Tibial artery (tissue), 4 donors: ENCODE measurements around the gene SIGLEC7.

Experiments used
- DNase-seq, 2 donors: peaks; one replicate each; pipeline ENCODE4 v3.0.0-alpha.2; 2019
- H3K27ac ChIP-seq, 2 donors: fragments of 200-600 bp; sonication (generic) in 1 of 2; 1 replicate in 1 of 2; 2 replicates in 1 of 2; pipeline ENCODE4 v1.5.1; 2018 to 2019; ENCODE audit warnings: mild to moderate bottlenecking in 1 of 2
- H3K27me3 ChIP-seq, 2 donors: fragments of 200-600 bp; sonication (generic) in 1 of 2; one replicate each; pipeline versions ENCODE4 v1.5.1 to v1.6.0; 2016 to 2019
- H3K36me3 ChIP-seq, 3 donors: fragments of 200-600 bp; sonication (generic) in 2 of 3; one replicate each; pipeline ENCODE4 v1.5.1; 2016 to 2019; ENCODE audit warnings: mild to moderate bottlenecking in 2 of 3
- H3K4me1 ChIP-seq, 4 donors: fragments of 200-600 bp; sonication (generic) in 2 of 4; 1 replicate in 3 of 4; 2 replicates in 1 of 4; pipeline ENCODE4 v1.5.1; 2016 to 2019
- H3K4me3 ChIP-seq, 2 donors: fragments of 200-600 bp; sonication (generic) in 1 of 2; 1 replicate in 1 of 2; 2 replicates in 1 of 2; pipeline ENCODE4 v1.5.1; 2018 to 2019; ENCODE audit warnings: mild to moderate bottlenecking in 2 of 2
- H3K9me3 ChIP-seq, 3 donors: fragments of 200-600 bp; sonication (generic) in 1 of 3; one replicate each; pipeline ENCODE4 v1.5.1; 2016 to 2019
- intact Hi-C: fragments of 100-400 bp; cut with DNase I; formaldehyde crosslinking; loops from one replicate; pipeline ENCODE4 v1.15.0; 2023; ENCODE audit warnings: low total_unique reads
- TF ChIP-seq, protein P1 (sequence below), 2 experiments: fragments of 200-600 bp in 1 of 2; fragments of 450-650 bp in 1 of 2; IDR thresholded peaks; one replicate each; pipeline ENCODE4 v1.5.1; 2017 to 2019; ENCODE audit warnings: antibody characterized with exemption in 2 of 2, mild to moderate bottlenecking in 1 of 2, moderate library complexity in 1 of 2

SIGLEC7 gene

DNA sequence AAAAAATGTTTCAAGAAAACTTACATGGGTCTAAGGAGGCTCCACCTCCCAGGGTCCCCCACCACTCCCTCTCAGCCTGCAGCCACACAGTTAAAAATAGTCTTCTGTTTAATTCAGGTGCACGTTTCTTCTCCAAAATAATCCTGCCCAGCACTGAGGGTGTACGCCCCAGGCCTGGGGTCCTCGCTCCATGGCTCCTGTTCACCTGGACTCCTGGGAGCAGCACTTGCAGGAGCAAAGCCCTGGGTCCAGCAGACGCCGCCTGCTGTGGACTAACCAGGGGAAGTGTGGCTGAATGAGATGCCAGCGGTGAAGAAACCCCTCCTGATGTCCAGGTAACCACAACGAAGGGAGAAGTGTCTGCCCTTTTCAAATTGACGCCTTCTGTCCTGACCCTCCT lies 41.5 kb downstream of the SIGLEC7 start:
- intact Hi-C loops = no loop called here

DNA sequence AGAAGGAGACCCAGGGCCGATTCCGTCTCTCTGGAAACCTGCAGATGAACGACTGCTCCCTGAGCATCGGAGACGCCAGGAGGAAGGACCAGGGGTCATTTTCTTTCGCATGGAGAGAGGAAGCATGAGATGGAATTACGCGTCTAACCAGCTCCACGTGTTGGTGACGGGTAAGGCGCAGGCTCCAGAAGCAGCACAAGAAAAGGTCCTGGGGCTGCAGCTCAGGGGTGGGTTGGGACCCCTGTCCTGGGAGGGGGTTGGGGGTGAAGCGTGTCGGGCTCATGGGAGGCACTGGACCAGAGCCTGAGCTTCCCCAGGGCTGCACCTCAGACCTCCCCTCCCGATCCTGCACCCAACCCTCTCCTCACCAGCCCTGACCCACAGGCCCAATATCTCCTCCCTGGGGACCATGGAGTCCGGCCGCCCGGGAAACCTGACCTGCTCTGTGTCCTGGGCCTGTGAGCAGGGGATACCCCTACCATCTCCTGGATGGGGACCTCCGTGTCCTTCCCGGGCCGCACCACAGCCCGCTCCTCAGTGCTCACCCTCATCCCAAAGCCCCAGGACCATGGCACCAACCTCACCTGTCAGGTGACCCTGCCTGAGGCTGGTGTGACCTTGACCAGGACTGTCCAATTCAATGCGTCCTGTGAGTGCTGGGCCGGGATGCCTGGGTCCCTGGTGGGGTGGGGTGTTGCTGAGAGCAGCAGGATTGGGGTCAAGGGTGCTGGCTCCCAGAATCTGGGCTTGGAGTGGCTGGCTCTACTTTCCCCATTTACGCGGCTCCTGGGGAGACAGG lies 43.2 kb downstream of the SIGLEC7 start:
- intact Hi-C loops = no loop called here
- Histone ChIP-seq H3K9me3 (peaks cover 0 to 7% (median 0%) of the 10 kb centered on the region in 3 donors), H3K36me3 (no peaks in the 10 kb centered on the region), H3K4me3 (no peak overlapping the region), H3K27ac (no peak overlapping the region), H3K27me3 (peaks cover 0 to 30% of the 10 kb centered on the region in 2 donors), H3K4me1 (no peaks in the 10 kb centered on the region)
- TF ChIP-seq, protein P1, sequence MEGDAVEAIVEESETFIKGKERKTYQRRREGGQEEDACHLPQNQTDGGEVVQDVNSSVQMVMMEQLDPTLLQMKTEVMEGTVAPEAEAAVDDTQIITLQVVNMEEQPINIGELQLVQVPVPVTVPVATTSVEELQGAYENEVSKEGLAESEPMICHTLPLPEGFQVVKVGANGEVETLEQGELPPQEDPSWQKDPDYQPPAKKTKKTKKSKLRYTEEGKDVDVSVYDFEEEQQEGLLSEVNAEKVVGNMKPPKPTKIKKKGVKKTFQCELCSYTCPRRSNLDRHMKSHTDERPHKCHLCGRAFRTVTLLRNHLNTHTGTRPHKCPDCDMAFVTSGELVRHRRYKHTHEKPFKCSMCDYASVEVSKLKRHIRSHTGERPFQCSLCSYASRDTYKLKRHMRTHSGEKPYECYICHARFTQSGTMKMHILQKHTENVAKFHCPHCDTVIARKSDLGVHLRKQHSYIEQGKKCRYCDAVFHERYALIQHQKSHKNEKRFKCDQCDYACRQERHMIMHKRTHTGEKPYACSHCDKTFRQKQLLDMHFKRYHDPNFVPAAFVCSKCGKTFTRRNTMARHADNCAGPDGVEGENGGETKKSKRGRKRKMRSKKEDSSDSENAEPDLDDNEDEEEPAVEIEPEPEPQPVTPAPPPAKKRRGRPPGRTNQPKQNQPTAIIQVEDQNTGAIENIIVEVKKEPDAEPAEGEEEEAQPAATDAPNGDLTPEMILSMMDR (IDR thresholded peaks at IDR 0.05) = no peak
- no peak for DNase-seq

More for the DNA sequence above, 41.5 kb downstream of the SIGLEC7 start:
- DNase-seq = no peak
- Histone ChIP-seq H3K27ac (no peak overlapping the region), H3K9me3 (peaks cover 0 to 7% (median 0%) of the 10 kb centered on the region in 3 donors), H3K36me3 (no peaks in the 10 kb centered on the region), H3K4me1 (no peaks in the 10 kb centered on the region), H3K4me3 (no peak overlapping the region), H3K27me3 (peaks cover 0 to 30% of the 10 kb centered on the region in 2 donors)
- TF ChIP-seq, protein P1 (IDR thresholded peaks at IDR 0.05) = no peak

DNA sequence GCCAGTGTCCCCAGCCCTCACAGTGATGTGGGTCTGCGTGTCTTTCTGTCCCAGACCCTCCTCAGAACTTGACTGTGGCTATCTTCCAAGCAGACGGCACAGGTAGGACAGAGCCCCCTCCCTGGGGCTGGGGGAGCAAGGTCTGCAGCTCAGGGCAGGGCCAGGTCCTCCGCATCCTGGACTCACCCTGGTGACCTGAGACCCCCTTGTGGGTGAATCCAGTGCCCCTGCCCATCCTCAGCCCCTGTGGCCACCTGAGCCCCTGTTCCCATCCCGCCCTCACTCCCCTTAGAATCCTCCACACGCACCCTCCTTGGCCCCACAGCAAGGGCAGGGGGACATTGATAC lies 43.7 kb downstream of the SIGLEC7 start:
- no peak overlapping the region for H3K4me3 ChIP-seq
- TF ChIP-seq, protein P1 (IDR thresholded peaks at IDR 0.05) = no peak
- intact Hi-C loops = no loop called here
- H3K9me3 ChIP-seq = peaks cover 0 to 7% (median 0%) of the 10 kb centered on the region in 3 donors
- peaks cover 0 to 30% of the 10 kb centered on the region in 2 donors for H3K27me3 ChIP-seq
- no peak for DNase-seq
- no peaks in the 10 kb centered on the region for H3K36me3 ChIP-seq
- no peak overlapping the region for H3K27ac ChIP-seq
- no peaks in the 10 kb centered on the region for H3K4me1 ChIP-seq

- TF ChIP-seq, protein P1 (IDR thresholded peaks at IDR 0.05) = no peak
- Histone ChIP-seq H3K36me3 (no peaks in the 10 kb centered on the region), H3K4me1 (no peaks in the 10 kb centered on the region), H3K4me3 (no peak overlapping the region), H3K27ac (no peak overlapping the region), H3K27me3 (peaks cover 0 to 28% of the 10 kb centered on the region in 2 donors), H3K9me3 (peaks cover 0 to 7% (median 0%) of the 10 kb centered on the region in 3 donors)
- intact Hi-C loops = no loop called here
- no peak for DNase-seq
Measured at GRCh38 chr19:51186323-51186722, 44.2 kb downstream of the SIGLEC7 start.

DNA sequence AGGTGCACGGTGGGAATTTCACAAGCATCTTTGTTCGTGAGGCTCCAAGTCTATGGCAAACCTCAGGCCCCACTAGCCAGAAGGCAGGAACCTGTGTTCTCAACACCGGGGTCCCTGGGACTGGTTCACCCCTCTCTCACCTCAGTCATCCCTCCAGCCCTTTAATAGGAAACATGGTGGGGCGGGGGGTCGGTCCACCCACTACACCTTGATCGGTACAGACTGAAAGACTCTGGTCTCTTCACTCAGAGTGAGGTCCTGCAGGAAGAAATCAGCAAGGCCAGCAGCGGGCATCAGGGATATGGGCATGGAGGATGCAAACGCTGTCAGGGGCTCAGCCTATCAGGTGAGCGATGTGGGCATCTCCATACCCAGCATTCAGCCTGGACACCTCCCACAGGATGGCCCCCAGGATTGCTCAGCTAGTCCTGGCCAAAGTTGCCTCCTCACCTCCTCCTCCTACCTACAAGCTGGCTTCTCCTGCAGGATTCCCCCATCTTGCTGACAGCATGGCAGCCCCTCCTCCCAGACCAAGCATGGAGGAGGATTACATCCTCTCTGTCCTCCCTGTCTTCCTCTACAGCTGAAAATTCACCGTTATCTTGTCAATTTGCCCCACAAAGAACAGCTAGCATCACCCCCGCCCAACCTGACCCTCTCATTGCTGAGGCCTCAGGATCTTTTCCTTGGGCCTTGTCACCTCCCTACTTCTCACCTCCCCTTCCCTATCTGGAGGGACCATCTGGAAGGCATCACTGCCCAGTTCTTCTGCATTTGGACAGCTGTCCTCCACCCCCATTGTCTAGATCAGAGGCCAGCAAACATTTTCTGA lies 45.5 kb downstream of the SIGLEC7 start:
- Histone ChIP-seq H3K27ac (no peak overlapping the region), H3K36me3 (no peaks in the 10 kb centered on the region), H3K9me3 (no peaks in the 10 kb centered on the region), H3K27me3 (peaks cover 0 to 21% of the 10 kb centered on the region in 2 donors), H3K4me3 (no peak overlapping the region), H3K4me1 (no peaks in the 10 kb centered on the region)
- TF ChIP-seq, protein P1 (IDR thresholded peaks at IDR 0.05) = no peak
- intact Hi-C loops = no loop called here
- DNase-seq = no peak
